ENCODE results near the gene FAHD1.

Gene FAHD1

DNA sequence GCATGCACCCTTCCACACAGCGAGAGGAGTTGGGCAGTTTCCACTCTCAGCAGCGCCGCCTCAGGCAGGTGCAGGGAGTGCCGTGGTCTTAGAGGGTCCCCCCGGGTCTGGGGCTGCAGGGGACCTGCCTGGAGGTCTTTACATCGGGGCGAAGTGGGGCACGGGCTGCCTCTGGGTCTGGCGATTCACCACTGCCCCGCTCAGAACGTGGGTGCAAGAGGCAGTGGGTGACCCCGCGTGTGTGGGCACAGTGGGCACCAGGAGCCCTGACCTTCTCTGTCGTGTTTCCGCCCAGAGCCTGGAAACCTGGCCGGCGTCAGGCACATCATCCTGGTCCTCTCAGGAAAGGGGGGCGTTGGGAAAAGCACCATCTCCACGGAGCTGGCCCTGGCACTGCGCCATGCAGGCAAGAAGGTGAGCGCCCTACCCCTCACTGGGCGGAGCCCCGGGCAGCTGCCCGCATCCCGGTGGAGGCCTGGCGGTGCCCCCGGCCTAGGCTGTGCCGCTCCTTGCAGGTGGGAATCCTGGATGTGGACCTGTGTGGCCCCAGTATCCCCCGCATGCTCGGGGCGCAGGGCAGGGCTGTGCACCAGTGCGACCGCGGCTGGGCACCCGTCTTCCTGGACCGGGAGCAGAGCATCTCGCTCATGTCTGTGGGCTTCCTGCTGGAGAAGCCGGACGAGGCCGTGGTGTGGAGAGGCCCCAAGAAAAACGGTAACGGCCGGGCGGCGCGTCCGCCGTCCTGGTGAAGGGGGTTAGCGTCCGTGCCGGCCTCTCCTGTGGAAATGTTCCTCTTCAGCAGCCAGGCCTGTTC, 40.6 kb upstream of the FAHD1 start:
- no peak for DNase-seq (ENCODE audit: low read depth)
- no peak overlapping the region for H3K4me3 ChIP-seq (replicated peaks; ENCODE audit: low read depth, low read length)
- TF ChIP-seq, protein P1, sequence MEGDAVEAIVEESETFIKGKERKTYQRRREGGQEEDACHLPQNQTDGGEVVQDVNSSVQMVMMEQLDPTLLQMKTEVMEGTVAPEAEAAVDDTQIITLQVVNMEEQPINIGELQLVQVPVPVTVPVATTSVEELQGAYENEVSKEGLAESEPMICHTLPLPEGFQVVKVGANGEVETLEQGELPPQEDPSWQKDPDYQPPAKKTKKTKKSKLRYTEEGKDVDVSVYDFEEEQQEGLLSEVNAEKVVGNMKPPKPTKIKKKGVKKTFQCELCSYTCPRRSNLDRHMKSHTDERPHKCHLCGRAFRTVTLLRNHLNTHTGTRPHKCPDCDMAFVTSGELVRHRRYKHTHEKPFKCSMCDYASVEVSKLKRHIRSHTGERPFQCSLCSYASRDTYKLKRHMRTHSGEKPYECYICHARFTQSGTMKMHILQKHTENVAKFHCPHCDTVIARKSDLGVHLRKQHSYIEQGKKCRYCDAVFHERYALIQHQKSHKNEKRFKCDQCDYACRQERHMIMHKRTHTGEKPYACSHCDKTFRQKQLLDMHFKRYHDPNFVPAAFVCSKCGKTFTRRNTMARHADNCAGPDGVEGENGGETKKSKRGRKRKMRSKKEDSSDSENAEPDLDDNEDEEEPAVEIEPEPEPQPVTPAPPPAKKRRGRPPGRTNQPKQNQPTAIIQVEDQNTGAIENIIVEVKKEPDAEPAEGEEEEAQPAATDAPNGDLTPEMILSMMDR (IDR thresholded peaks at IDR 0.05; ENCODE audit: low read length, missing control alignments), result no peak

- no peak for DNase-seq (ENCODE audit: low read depth)
- TF ChIP-seq, protein P1 (IDR thresholded peaks at IDR 0.05; ENCODE audit: low read length, missing control alignments), result no peak
- H3K4me3 ChIP-seq (replicated peaks; ENCODE audit: low read depth, low read length), result no peak overlapping the region
Measured at GRCh38 chr16:1787056-1787321, 40.0 kb upstream of the FAHD1 start.

- no peak for DNase-seq (ENCODE audit: low read depth)
- TF ChIP-seq, protein P1 (IDR thresholded peaks at IDR 0.05; ENCODE audit: low read length, missing control alignments), result no peak
- no peak overlapping the region for H3K4me3 ChIP-seq (replicated peaks; ENCODE audit: low read depth, low read length)
Measured at GRCh38 chr16:1787322-1788094, 39.5 kb upstream of the FAHD1 start.

DNA sequence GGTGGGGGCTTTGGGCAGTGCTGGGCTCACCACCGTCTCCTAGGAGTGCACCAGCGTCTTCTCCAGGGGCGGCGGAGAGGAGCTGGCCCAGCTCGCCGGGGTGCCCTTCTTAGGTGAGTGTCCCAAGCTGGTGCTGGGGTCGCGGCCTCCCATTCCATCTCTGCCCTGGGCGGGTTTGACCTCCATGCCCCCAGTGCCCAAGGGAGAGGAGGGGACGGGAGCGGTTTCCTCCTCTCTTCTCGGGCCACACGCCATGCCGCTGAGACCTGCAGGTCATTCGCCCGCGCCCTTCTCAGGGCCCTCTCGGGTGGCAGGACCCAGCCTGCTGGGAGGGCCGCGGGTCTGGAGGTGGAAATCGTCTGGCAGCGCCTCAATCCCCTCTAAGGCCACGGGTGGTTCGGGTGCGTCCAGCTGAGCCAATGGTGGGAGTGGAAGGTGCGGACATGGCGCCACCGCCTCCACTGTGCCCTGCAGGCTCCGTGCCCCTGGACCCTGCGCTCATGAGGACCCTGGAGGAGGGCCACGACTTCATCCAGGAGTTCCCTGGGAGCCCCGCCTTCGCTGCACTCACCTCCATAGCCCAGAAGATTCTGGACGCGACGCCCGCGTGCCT, 38.8 kb upstream of the FAHD1 start:
- no peak for DNase-seq (ENCODE audit: low read depth)
- no peak overlapping the region for H3K4me3 ChIP-seq (replicated peaks; ENCODE audit: low read depth, low read length)
- TF ChIP-seq, protein P1 (IDR thresholded peaks at IDR 0.05; ENCODE audit: low read length, missing control alignments), result no peak

DNA sequence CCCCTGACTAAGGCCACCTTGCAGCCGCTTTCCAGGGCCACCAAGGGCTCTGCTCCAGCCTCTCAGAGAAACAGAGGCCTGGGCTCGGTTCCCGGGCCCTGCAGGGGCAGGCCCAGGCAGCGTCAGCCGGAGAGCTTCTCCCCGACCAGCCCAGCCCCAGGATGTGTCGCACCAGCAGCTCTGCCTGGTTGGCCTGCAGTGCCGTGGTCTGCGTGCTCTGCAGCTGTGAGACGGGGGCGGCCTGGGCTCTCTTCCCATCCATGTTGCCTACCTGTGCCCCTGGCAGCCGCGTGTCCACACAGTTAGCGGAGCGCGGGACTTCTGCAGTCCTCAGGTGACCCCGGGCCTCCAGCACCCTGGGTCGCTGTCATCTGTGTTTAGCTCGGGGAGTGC, 38.3 kb upstream of the FAHD1 start:
- no peak overlapping the region for H3K4me3 ChIP-seq (replicated peaks; ENCODE audit: low read depth, low read length)
- TF ChIP-seq, protein P1 (IDR thresholded peaks at IDR 0.05; ENCODE audit: low read length, missing control alignments), result no peak
- no peak for DNase-seq (ENCODE audit: low read depth)

GRCh38 chr16:1789643-1790045, 37.4 kb upstream of the FAHD1 start:
- TF ChIP-seq, protein P1 (IDR thresholded peaks at IDR 0.05; ENCODE audit: low read length, missing control alignments), result no peak
- H3K4me3 ChIP-seq (replicated peaks; ENCODE audit: low read depth, low read length), result no peak overlapping the region

More at GRCh38 chr16:1789643-1790045, 37.4 kb upstream of the FAHD1 start:
- no peak for DNase-seq (ENCODE audit: low read depth)

Measured in fibroblast of pulmonary artery (primary cell).